ENCODE data around the gene CCNK.
A peak's percentile ranks its signal among the peaks of the same experiment; 100 is the strongest.

The CCNK gene

GRCh38 chr14:99556134-99556791 is 75.1 kb downstream of the CCNK start:
- no peak for DNase-seq

DNA sequence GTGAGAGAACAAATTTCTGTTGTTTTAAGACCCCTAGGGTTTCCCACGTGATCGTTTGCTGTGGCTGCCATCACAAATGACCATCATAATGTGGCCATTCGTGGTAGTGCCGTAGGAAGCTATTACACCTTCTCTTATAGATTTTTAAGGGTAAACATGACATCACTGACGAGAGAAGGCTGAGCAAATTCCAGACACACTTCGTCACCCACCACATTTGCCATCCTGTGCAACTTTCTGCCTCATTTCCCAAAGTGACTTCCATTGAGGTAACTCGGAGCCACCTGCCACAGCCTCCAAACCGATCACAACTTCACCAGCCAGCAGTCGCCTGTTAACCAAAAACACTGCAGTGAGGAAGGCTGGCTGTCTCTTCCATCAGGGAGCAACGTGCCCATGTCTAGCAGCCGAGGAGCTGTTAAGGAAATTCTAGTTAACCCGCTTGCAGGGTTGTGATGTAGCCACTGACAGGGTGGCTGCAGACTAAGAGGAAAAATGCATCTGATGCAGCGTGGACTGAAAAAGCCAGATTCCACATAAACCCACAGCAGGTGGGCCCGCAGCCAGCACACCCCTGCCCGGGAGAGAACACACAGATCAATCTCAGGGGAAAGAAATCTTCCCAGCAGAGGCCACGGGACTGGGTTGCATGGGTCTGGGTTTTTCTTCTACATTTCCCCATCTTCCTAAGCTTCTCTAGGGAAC is 78.2 kb downstream of the CCNK start:
- DNase-seq, result no peak

DNA sequence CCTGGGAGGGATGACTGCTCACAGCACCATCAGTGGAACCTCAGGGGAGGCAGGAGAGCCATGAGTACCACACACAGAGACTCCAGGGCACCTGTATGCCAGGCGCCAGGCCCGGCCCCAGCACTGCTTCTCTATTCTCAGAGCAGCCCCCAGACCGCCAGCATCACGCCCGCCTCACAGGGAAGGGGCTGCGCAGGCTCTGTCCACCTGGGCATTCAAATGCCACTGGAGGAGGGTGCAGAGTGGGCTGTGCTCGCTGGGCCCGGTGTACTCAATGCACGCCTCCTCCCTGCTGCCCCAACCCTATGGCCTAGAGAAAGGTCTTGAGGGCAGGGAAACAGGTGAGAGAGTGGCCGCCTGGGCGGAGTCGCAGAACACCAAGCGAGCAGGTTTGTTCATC is 79.2 kb downstream of the CCNK start:
- no peak for DNase-seq

GRCh38 chr14:99560922-99561683 is 79.9 kb downstream of the CCNK start:
- peak in 1 of 2 experiments; percentile 58 for DNase-seq

- DNase-seq, result no peak
Observed at GRCh38 chr14:99561864-99562263, 80.7 kb downstream of the CCNK start.

All from NCI-H446 (cell line).